ENCODE data around the gene RCAN2.

DNA sequence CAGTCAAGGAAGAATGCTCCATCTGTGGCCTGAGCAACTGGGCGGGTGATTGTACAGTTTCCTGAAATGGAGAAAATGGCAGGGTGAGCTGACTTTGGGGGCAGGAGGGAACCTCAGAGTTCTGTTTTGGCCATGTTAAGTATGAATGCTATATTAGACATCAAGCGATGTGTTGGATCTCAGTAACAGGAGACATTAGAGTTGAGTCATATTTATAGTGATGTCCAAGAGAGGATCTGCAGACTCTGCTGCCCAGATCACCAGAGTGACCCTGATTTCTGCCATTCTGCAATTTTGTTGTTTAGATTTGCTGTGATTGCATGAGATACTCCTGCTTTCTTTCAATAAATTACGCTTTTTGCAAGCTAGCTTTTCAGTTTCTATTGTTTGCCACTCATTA lies 189.1 kb downstream of the RCAN2 start:
- TF ChIP-seq, protein P1, sequence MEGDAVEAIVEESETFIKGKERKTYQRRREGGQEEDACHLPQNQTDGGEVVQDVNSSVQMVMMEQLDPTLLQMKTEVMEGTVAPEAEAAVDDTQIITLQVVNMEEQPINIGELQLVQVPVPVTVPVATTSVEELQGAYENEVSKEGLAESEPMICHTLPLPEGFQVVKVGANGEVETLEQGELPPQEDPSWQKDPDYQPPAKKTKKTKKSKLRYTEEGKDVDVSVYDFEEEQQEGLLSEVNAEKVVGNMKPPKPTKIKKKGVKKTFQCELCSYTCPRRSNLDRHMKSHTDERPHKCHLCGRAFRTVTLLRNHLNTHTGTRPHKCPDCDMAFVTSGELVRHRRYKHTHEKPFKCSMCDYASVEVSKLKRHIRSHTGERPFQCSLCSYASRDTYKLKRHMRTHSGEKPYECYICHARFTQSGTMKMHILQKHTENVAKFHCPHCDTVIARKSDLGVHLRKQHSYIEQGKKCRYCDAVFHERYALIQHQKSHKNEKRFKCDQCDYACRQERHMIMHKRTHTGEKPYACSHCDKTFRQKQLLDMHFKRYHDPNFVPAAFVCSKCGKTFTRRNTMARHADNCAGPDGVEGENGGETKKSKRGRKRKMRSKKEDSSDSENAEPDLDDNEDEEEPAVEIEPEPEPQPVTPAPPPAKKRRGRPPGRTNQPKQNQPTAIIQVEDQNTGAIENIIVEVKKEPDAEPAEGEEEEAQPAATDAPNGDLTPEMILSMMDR (IDR thresholded peaks at IDR 0.05 in 8 of 11, conservative IDR thresholded peaks at IDR 0.05 in 3 of 11): no peak
- no peak for TF ChIP-seq POLR2A (IDR thresholded peaks at IDR 0.05)
